ENCODE measurements around the gene GSTCD. TPM values are rescaled to one million over a fixed set of nuclear protein-coding genes. Genes with fewer than 3 reads are reported as not detected.

Gene GSTCD
- total and polyA plus RNA-seq, 9 donors: 2.0 to 10.4 (median 6.0) TPM

- H3K4me1 ChIP-seq (ENCODE audit: insufficient read depth): no peaks in the 10 kb centered on the region
- no peak overlapping the region for H3K27ac ChIP-seq
- DNase-seq: no peak
- 95 to 97% (median 95%) methylated on average over 2 of the region's 2 CpGs for WGBS, 3 donors
- H3K27me3 ChIP-seq: no peaks in the 10 kb centered on the region
- intact Hi-C loops (cut with DNase I): no loop called here
- H3K9me3 ChIP-seq: no peaks in the 10 kb centered on the region
- H3K36me3 ChIP-seq: no peaks in the 10 kb centered on the region
- TF ChIP-seq POLR2A (IDR thresholded peaks at IDR 0.05) (no peak), EP300 (IDR thresholded peaks at IDR 0.05) (no peak), CTCF (IDR thresholded peaks at IDR 0.05) (no peak)
- H3K4me3 ChIP-seq: no peak overlapping the region
These were observed 71.6 kb downstream of the GSTCD start for GRCh38 chr4:105780176-105780575.

GRCh38 chr4:105784761-105785160 lies 76.2 kb downstream of the GSTCD start:
- no peak for DNase-seq
- 76 to 85% (median 84%) methylated on average over 2 of the region's 2 CpGs for WGBS, 3 donors
- no peak overlapping the region for H3K4me3 ChIP-seq
- H3K27ac ChIP-seq: no peak overlapping the region
- no peaks in the 10 kb centered on the region for H3K9me3 ChIP-seq
- no peaks in the 10 kb centered on the region for H3K36me3 ChIP-seq
- TF ChIP-seq POLR2A (IDR thresholded peaks at IDR 0.05) (no peak), CTCF (IDR thresholded peaks at IDR 0.05) (no peak), EP300 (IDR thresholded peaks at IDR 0.05) (no peak)
- no peaks in the 10 kb centered on the region for H3K4me1 ChIP-seq (ENCODE audit: insufficient read depth)
- intact Hi-C loops (cut with DNase I): no loop called here
- no peaks in the 10 kb centered on the region for H3K27me3 ChIP-seq

GRCh38 chr4:105785792-105786191 lies 77.2 kb downstream of the GSTCD start:
- Histone ChIP-seq H3K4me3 (no peak overlapping the region), H3K27me3 (no peaks in the 10 kb centered on the region), H3K9me3 (no peaks in the 10 kb centered on the region), H3K27ac (no peak overlapping the region), H3K4me1 (ENCODE audit: insufficient read depth) (no peaks in the 10 kb centered on the region), H3K36me3 (no peaks in the 10 kb centered on the region)
- DNase-seq: no peak
- intact Hi-C loops (cut with DNase I): no loop called here
- TF ChIP-seq POLR2A (IDR thresholded peaks at IDR 0.05) (no peak), EP300 (IDR thresholded peaks at IDR 0.05) (no peak), CTCF (IDR thresholded peaks at IDR 0.05) (no peak)

GRCh38 chr4:105786748-105787147 lies 78.2 kb downstream of the GSTCD start:
- no peak for TF ChIP-seq POLR2A (IDR thresholded peaks at IDR 0.05)
- no peak for TF ChIP-seq EP300 (IDR thresholded peaks at IDR 0.05)
- TF ChIP-seq CTCF (IDR thresholded peaks at IDR 0.05): no peak
- 89 to 95% (median 89%) methylated on average over 3 of the region's 3 CpGs for WGBS, 3 donors
- DNase-seq: no peak
- no peaks in the 10 kb centered on the region for H3K27me3 ChIP-seq
- H3K36me3 ChIP-seq: no peaks in the 10 kb centered on the region
- intact Hi-C loops (cut with DNase I): no loop called here
- no peaks in the 10 kb centered on the region for H3K4me1 ChIP-seq (ENCODE audit: insufficient read depth)
- no peaks in the 10 kb centered on the region for H3K9me3 ChIP-seq
- H3K4me3 ChIP-seq: no peak overlapping the region
- no peak overlapping the region for H3K27ac ChIP-seq

- WGBS, 3 donors: 94 to 100% (median 98%) methylated on average over 1 of the region's 1 CpG
- intact Hi-C loops (cut with DNase I): no loop called here
- TF ChIP-seq POLR2A (IDR thresholded peaks at IDR 0.05) (no peak), EP300 (IDR thresholded peaks at IDR 0.05) (no peak), CTCF (IDR thresholded peaks at IDR 0.05) (no peak)
- H3K4me3 ChIP-seq: no peak overlapping the region
- H3K27me3 ChIP-seq: no peaks in the 10 kb centered on the region
- no peaks in the 10 kb centered on the region for H3K9me3 ChIP-seq
- no peaks in the 10 kb centered on the region for H3K36me3 ChIP-seq
- no peaks in the 10 kb centered on the region for H3K4me1 ChIP-seq (ENCODE audit: insufficient read depth)
- DNase-seq: no peak
- H3K27ac ChIP-seq: no peak overlapping the region
These were observed 88.6 kb downstream of the GSTCD start for GRCh38 chr4:105797225-105797624.
